Measurements from ENCODE around the gene KCTD5.

KCTD5 gene

GRCh38 chr16:2752850-2753732 is 70.8 kb downstream of the KCTD5 start:
- in situ Hi-C loops (cut with HindIII; ENCODE audit: low pct_unique_long_range_greater_than_20kb, low sequenced_read_pairs): no loop called here

DNA sequence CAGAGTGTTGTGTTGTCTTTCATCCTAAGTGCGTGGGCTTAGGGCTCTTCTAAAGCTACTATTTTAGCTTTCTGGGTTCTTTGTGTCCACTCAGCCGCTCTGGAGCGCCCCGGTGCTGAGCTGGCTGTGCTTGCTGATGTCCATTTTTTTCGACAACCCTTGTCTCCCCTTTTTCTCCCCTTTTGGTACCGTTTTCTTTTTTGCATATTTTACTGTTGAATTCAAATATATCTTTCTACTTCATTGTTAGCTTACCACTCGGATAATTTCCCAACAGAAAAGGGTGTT is 71.4 kb downstream of the KCTD5 start:
- in situ Hi-C loops (cut with HindIII; ENCODE audit: low pct_unique_long_range_greater_than_20kb, low sequenced_read_pairs): no loop called here
- TF ChIP-seq JUND (IDR thresholded peaks at IDR 0.05; ENCODE audit: low read depth): no peak
- DNase-seq (ENCODE audit: low read depth in 1 of 2, low spot score in 1 of 2): no peak

More at GRCh38 chr16:2752850-2753732, 70.8 kb downstream of the KCTD5 start:
- no peak for TF ChIP-seq JUND (IDR thresholded peaks at IDR 0.05; ENCODE audit: low read depth)
- DNase-seq (ENCODE audit: low read depth in 1 of 2, low spot score in 1 of 2): peak; percentile 78 to 92

- in situ Hi-C loops (cut with HindIII; ENCODE audit: low pct_unique_long_range_greater_than_20kb, low sequenced_read_pairs): no loop called here
- no peak for DNase-seq (ENCODE audit: low read depth in 1 of 2, low spot score in 1 of 2)
- TF ChIP-seq JUND (IDR thresholded peaks at IDR 0.05; ENCODE audit: low read depth): no peak
Observed at GRCh38 chr16:2755158-2755557, 72.8 kb downstream of the KCTD5 start.

GRCh38 chr16:2756288-2757015 is 74.1 kb downstream of the KCTD5 start:
- TF ChIP-seq JUND (IDR thresholded peaks at IDR 0.05; ENCODE audit: low read depth): no peak
- in situ Hi-C loops (cut with HindIII; ENCODE audit: low pct_unique_long_range_greater_than_20kb, low sequenced_read_pairs): no loop called here
- DNase-seq (ENCODE audit: low read depth in 1 of 2, low spot score in 1 of 2): no peak

- in situ Hi-C loops (cut with HindIII; ENCODE audit: low pct_unique_long_range_greater_than_20kb, low sequenced_read_pairs): no loop called here
- no peak for DNase-seq (ENCODE audit: low read depth in 1 of 2, low spot score in 1 of 2)
- no peak for TF ChIP-seq JUND (IDR thresholded peaks at IDR 0.05; ENCODE audit: low read depth)
Observed at GRCh38 chr16:2757344-2757743, 75.0 kb downstream of the KCTD5 start.

Data from T47D (cell line).